DOHH2 (cell line): ENCODE measurements around the gene HOXD9.

Source experiments
- EZH2phosphoT487 ChIP-seq: fragments of 200-600 bp; sonication (generic); IDR thresholded peaks from 2 replicates; pipeline ENCODE4 v1.6.1; 2017; ENCODE audit warnings: borderline replicate concordance, mild to moderate bottlenecking, antibody characterized with exemption, low read length, moderate library complexity, mixed read lengths
- TF ChIP-seq, protein P1 (sequence below): fragments of 200-600 bp; sonication (generic); IDR thresholded peaks from one replicate; pipeline ENCODE4 v1.5.1; 2014; ENCODE audit warnings: antibody characterized with exemption, mild to moderate bottlenecking, low read depth, low read length; ENCODE audit not compliant: poor library complexity, severe bottlenecking

DNA sequence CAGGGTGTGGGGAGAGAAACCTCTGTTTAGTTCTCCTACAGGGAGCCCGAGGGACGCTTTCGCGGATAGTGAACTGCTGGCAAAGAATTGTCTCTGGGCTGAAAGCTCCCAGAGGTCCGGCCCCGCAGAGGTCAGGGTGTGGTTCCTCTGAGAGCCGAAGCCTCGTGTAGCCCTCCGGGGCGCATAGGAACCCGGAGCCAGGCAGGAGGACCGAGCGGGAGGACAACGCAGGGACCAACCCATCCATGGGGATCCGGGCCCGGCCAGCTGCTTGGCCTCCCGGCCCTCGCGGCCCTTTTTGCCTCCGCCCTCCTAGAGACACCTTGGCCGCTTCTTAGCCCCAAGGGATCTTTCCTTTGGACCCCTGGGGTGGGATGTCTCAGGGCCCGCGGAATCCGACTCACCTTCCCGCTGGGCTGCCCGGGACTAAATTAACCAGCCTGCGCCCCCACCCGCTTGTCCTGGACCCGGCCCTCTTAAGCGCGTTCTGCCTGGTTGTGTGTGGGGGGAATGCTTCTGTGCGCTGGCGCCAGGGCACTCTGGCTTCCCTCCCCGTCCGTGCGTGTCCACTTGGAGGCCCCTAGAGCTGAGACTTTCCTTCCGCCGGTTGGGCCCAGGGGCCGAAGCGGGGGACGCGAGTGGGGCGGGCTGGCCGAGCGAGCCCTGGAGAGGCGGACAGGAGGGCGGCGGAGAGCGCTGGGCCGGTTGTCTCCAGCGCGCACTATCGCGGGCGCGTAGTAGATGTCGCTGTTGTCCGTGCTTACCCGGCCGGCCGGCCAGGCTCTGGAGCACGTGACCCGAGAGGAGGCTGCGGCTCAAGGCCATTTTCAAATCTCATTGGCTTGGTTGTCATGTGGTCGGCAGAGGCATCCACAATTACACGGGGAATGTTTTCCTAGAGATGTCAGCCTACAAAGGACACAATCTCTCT lies 6.4 kb upstream of the HOXD9 start, which contains the start of gene HOXD10:
- TF ChIP-seq, protein P1, sequence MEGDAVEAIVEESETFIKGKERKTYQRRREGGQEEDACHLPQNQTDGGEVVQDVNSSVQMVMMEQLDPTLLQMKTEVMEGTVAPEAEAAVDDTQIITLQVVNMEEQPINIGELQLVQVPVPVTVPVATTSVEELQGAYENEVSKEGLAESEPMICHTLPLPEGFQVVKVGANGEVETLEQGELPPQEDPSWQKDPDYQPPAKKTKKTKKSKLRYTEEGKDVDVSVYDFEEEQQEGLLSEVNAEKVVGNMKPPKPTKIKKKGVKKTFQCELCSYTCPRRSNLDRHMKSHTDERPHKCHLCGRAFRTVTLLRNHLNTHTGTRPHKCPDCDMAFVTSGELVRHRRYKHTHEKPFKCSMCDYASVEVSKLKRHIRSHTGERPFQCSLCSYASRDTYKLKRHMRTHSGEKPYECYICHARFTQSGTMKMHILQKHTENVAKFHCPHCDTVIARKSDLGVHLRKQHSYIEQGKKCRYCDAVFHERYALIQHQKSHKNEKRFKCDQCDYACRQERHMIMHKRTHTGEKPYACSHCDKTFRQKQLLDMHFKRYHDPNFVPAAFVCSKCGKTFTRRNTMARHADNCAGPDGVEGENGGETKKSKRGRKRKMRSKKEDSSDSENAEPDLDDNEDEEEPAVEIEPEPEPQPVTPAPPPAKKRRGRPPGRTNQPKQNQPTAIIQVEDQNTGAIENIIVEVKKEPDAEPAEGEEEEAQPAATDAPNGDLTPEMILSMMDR = no peak
- TF ChIP-seq EZH2phosphoT487 = no peak
